Mesenteric fat pad (tissue), 1 donor: ENCODE data around the gene HADHB. TPM values are rescaled to one million over a fixed set of nuclear protein-coding genes. Genes with fewer than 3 reads are reported as not detected.

ENCODE experiments used
- DNase-seq: peaks from one replicate; pipeline ENCODE4 v3.0.0-alpha.2; 2020; ENCODE audit warnings: low spot score
- long read RNA-seq: library from polyadenylated mRNA; unstranded; transcript quantifications from one replicate; pipeline ENCODE4 v2.0.0, GENCODE V29; 2020
- total RNA-seq: library from RNA; stranded (reverse); fragmentation: NEBNext Ultra II Directional; extraction: Animal tissue kit (Norgen Biotek cat#: 25700); gene quantifications from one replicate; pipeline ENCODE4 v1.2.1, GENCODE V29; 2021
- donor health status: DM: yes; HTN: yes; CAD: no.

Gene HADHB
- total RNA-seq: 224 TPM
- long read RNA-seq, transcript HADHB-208 (15 exons, 2,142 nt): minor isoform, 11 of 912 reads
- long read RNA-seq, transcript HADHB-201 (16 exons, 2,044 nt): major isoform, 755 of 912 reads
- long read RNA-seq, transcript HADHB-206 (3 exons, 670 nt): minor isoform, 5 of 912 reads
- long read RNA-seq, partial matches to known transcripts: 79 of 912 reads
- long read RNA-seq, other reads (novel, unspliced or antisense): 57 of 912 reads

GRCh38 chr2:26244309-26245230 lies at the start of gene HADHB, which contains the start of gene HADHA:
TSS of gene HADHB (plus strand) at chr2:26244939. CDS start at chr2:26254255, 9,316 bp downstream.
TSS of gene HADHA (minus strand) at chr2:26244632. CDS start at chr2:26244596, 36 bp downstream.
- DNase-seq: peak; percentile 96

GRCh38 chr2:26195040-26195984 lies 49.4 kb upstream of the HADHB start:
- DNase-seq: no peak

GRCh38 chr2:26196683-26197418 lies 47.9 kb upstream of the HADHB start:
- peak; percentile 30 for DNase-seq

GRCh38 chr2:26197516-26197915 lies 47.2 kb upstream of the HADHB start:
- no peak for DNase-seq

GRCh38 chr2:26202981-26203490 lies 41.7 kb upstream of the HADHB start:
- peak; percentile 9 for DNase-seq

- DNase-seq: no peak
Observed at GRCh38 chr2:26203906-26204305, 40.8 kb upstream of the HADHB start.

- DNase-seq: no peak
Observed at GRCh38 chr2:26212011-26212410, 32.7 kb upstream of the HADHB start.

- DNase-seq: no peak
Observed at GRCh38 chr2:26214759-26215158, 30.0 kb upstream of the HADHB start.

GRCh38 chr2:26215833-26216232 lies 28.9 kb upstream of the HADHB start:
- DNase-seq: no peak

GRCh38 chr2:26216587-26216986 lies 28.2 kb upstream of the HADHB start:
- DNase-seq: no peak

GRCh38 chr2:26217720-26218119 lies 27.0 kb upstream of the HADHB start:
- no peak for DNase-seq

- DNase-seq: no peak
Observed at GRCh38 chr2:26223018-26223417, 21.7 kb upstream of the HADHB start.

- DNase-seq: no peak
Observed at GRCh38 chr2:26224095-26224494, 20.6 kb upstream of the HADHB start.

GRCh38 chr2:26229595-26229994 lies 15.1 kb upstream of the HADHB start:
- no peak for DNase-seq

GRCh38 chr2:26230806-26231205 lies 13.9 kb upstream of the HADHB start:
- no peak for DNase-seq

- no peak for DNase-seq
Observed at GRCh38 chr2:26235089-26235488, 9.7 kb upstream of the HADHB start.

- DNase-seq: no peak
Observed at GRCh38 chr2:26237868-26238267, 6.9 kb upstream of the HADHB start.

GRCh38 chr2:26238311-26238958 lies 6.3 kb upstream of the HADHB start:
- no peak for DNase-seq

GRCh38 chr2:26241928-26242436 lies 2.8 kb upstream of the HADHB start:
- no peak for DNase-seq
